GF-D8 (cell line): Measurements from ENCODE around the gene PSMA6.
"Not testable (repeated sequence)": the region's sequence is repeated elsewhere in the genome, so short reads cannot be mapped to it uniquely, and the experiment has no call there.

Experiments
- DNase-seq: peaks from one replicate; lab custom pipeline; 2025; lab: John Stamatoyannopoulos, UW

PSMA6 gene

GRCh38 chr14:35344107-35344807 is 52.1 kb downstream of the PSMA6 start:
- no peak for DNase-seq

- no peak for DNase-seq
Observed at GRCh38 chr14:35346738-35347322, 54.6 kb downstream of the PSMA6 start.

GRCh38 chr14:35347323-35348043 is 55.3 kb downstream of the PSMA6 start:
- DNase-seq = peak; percentile 28

GRCh38 chr14:35348044-35348380 is 55.8 kb downstream of the PSMA6 start:
- not testable (repeated sequence) for DNase-seq

- no peak for DNase-seq
Observed at GRCh38 chr14:35349496-35350365, 57.5 kb downstream of the PSMA6 start.

GRCh38 chr14:35351497-35351896 is 59.3 kb downstream of the PSMA6 start:
- DNase-seq = no peak

- no peak for DNase-seq
Observed at GRCh38 chr14:35351897-35352273, 59.7 kb downstream of the PSMA6 start.

- DNase-seq = peak; percentile 44
Observed at GRCh38 chr14:35352274-35353233, 60.4 kb downstream of the PSMA6 start.

GRCh38 chr14:35353409-35354172 is 61.4 kb downstream of the PSMA6 start:
- DNase-seq = no peak

GRCh38 chr14:35355235-35355634 is 63.1 kb downstream of the PSMA6 start:
- not testable (repeated sequence) for DNase-seq

GRCh38 chr14:35355981-35356841 is 64.0 kb downstream of the PSMA6 start:
- no peak for DNase-seq

GRCh38 chr14:35359655-35360054 is 67.5 kb downstream of the PSMA6 start:
- DNase-seq = not testable (repeated sequence)

- DNase-seq = no peak
Observed at GRCh38 chr14:35361141-35361480, 68.9 kb downstream of the PSMA6 start.

GRCh38 chr14:35362450-35362849 is 70.3 kb downstream of the PSMA6 start:
- no peak for DNase-seq

GRCh38 chr14:35362911-35363374 is 70.8 kb downstream of the PSMA6 start:
- no peak for DNase-seq

GRCh38 chr14:35365130-35366055 is 73.2 kb downstream of the PSMA6 start:
- DNase-seq = no peak

- no peak for DNase-seq
Observed at GRCh38 chr14:35366056-35366451, 73.9 kb downstream of the PSMA6 start.

- DNase-seq = no peak
Observed at GRCh38 chr14:35366521-35366976, 74.4 kb downstream of the PSMA6 start.
